Measurements from ENCODE around the gene FOXL2NB.

DNA sequence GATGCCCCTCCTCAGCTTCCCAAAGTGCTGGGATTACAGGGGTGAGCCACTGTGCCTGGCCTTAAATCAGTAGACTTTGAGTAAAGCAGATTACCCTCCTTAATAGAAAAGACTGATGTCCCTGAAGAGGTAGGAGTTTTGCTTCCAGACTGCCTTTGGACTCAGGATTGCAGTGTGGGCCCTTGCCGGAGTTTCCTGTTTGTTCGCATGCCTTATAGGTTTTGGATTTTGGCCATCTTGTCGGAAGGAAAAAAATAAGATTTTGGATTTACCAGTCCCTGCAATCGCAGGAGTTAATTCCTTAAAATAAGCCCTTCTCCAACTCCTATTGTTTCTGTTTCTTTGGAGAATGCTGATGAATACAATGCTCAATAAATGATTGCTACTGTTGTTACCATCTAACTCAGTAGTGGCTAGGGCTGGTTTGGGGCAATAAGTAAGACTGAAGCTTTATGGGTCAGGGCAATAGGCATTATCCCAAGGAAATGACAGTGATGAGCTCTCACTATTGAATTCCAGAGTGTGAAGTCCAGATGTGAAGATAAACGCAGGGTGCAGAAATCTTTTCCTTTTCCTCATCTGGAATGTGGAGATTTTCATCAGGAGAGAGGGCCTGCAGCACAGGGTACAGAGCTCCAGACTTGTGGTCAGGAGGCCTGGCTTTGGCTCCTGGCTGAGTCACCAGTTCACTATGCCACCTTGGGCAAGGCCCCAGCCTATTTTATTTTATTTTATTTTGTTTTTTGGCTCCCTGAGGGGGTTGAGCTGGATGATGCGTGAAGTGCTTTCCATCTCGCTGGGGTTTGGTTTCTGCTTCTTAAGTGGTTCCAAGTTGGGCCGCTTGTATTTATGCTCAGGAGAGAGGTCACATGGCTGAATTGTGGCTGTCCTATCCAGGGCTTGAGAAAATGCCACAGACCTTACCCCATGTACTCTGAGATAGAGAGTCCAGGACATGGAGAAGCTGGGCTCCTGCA is 25.4 kb upstream of the FOXL2NB start:
- TF ChIP-seq POLR2A (IDR thresholded peaks at IDR 0.05) = no peak
- TF ChIP-seq, protein P1, sequence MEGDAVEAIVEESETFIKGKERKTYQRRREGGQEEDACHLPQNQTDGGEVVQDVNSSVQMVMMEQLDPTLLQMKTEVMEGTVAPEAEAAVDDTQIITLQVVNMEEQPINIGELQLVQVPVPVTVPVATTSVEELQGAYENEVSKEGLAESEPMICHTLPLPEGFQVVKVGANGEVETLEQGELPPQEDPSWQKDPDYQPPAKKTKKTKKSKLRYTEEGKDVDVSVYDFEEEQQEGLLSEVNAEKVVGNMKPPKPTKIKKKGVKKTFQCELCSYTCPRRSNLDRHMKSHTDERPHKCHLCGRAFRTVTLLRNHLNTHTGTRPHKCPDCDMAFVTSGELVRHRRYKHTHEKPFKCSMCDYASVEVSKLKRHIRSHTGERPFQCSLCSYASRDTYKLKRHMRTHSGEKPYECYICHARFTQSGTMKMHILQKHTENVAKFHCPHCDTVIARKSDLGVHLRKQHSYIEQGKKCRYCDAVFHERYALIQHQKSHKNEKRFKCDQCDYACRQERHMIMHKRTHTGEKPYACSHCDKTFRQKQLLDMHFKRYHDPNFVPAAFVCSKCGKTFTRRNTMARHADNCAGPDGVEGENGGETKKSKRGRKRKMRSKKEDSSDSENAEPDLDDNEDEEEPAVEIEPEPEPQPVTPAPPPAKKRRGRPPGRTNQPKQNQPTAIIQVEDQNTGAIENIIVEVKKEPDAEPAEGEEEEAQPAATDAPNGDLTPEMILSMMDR (IDR thresholded peaks at IDR 0.05) = no peak

Measured in adrenal gland (tissue), 5 donors.